ENCODE data around the gene WASF2.

- TF ChIP-seq CTCF (conservative IDR thresholded peaks at IDR 0.05; ENCODE audit: low read depth, low read length): no peak
- no peak for TF ChIP-seq EZH2 (IDR thresholded peaks at IDR 0.05; ENCODE audit: low read length, unreplicated experiment)
- TF ChIP-seq EZH2phosphoT487 (IDR thresholded peaks at IDR 0.05; ENCODE audit: borderline replicate concordance, low read length): no peak
Measured at GRCh38 chr1:27414091-27414490, 75.9 kb downstream of the WASF2 start.

Measured in PC-3 (cell line).